B cell (primary cell): ENCODE data around the gene GCNT3. TPM values are rescaled to one million over a fixed set of nuclear protein-coding genes. Genes with fewer than 3 reads are reported as not detected.

ENCODE experiments used
- ATAC-seq: fragments of 200-7000 bp; cut with Tn5 transposase; one replicate; pipeline ENCODE4 v1.10.0; 2021; ENCODE audit warnings: low read depth, mild to moderate bottlenecking, moderate number of reproducible peaks, moderate library complexity
- CTCF ChIA-PET: fragments of 350-600 bp; sonication (Branson Sonifier 250); formaldehyde crosslinking; loops from one replicate; lab custom pipeline; 2021; ENCODE audit warnings: antibody characterized with exemption, inconsistent platforms; lab: Charles Lee
- POLR2A ChIA-PET: fragments of 350-600 bp; sonication (Branson Sonifier 250); formaldehyde crosslinking; loops from one replicate; lab custom pipeline; 2021; ENCODE audit warnings: antibody characterized with exemption; lab: Charles Lee
- DNase-seq: peaks from one replicate; pipeline ENCODE4 v3.0.0; 2013
- H2AFZ ChIP-seq: 2 replicates; pipeline ENCODE4 v1.6.1; 2012; ENCODE audit warnings: mild to moderate bottlenecking, low read depth, low read length; ENCODE audit not compliant: insufficient read depth, poor library complexity, severe bottlenecking
- H3K27ac ChIP-seq, 2 donors: 1 replicate in 1 of 2; 2 replicates in 1 of 2; pipeline ENCODE4 v1.5.1; 2012 to 2013; ENCODE audit warnings: low read length in 2 of 2, mild to moderate bottlenecking in 2 of 2, moderate library complexity in 1 of 2
- H3K27me3 ChIP-seq, 4 experiments: fragments of 200-600 bp in 1 of 4; sonication (generic) in 1 of 4; replicated peaks in 1 of 4; 1 replicate in 2 of 4; 2 replicates in 2 of 4; pipeline versions ENCODE4 v1.6.1 to v1.7.0; 2013 to 2016; ENCODE audit warnings: low read length in 3 of 4, mild to moderate bottlenecking in 2 of 4, mixed read lengths in 1 of 4, moderate library complexity in 1 of 4; ENCODE audit not compliant: insufficient read depth in 4 of 4, control insufficient read depth in 3 of 4; ENCODE audit errors: control extremely low read depth in 1 of 4
- H3K36me3 ChIP-seq, 2 experiments: replicated peaks in 1 of 2; 1 replicate in 1 of 2; 2 replicates in 1 of 2; pipeline versions ENCODE4 v1.6.1 to v1.7.1; 2013; ENCODE audit warnings: low read length in 1 of 2; ENCODE audit not compliant: insufficient read depth in 2 of 2, control insufficient read depth in 1 of 2; ENCODE audit errors: control extremely low read depth in 1 of 2, extremely low read depth in 1 of 2
- H3K4me1 ChIP-seq, 2 donors: fragments of 200-600 bp in 1 of 2; sonication (generic) in 1 of 2; 1 replicate in 1 of 2; 2 replicates in 1 of 2; pipeline versions ENCODE4 v1.5.1 to v1.6.1; 2013 to 2017; ENCODE audit warnings: low read length in 2 of 2; ENCODE audit not compliant: control insufficient read depth in 2 of 2, insufficient read depth in 2 of 2
- H3K4me2 ChIP-seq: replicated peaks from 2 replicates; pipeline ENCODE3; 2012; ENCODE audit warnings: mild to moderate bottlenecking, low read depth, low read length; ENCODE audit not compliant: poor library complexity, severe bottlenecking
- H3K4me3 ChIP-seq, 5 experiments: fragments of 200-600 bp in 1 of 5; sonication (generic) in 1 of 5; 1 replicate in 3 of 5; 2 replicates in 2 of 5; pipeline versions ENCODE4 v1.5.1 to v1.7.0; 2011 to 2016; ENCODE audit warnings: low read length in 4 of 5, mild to moderate bottlenecking in 4 of 5, low read depth in 2 of 5, control low read depth in 1 of 5, moderate library complexity in 1 of 5; ENCODE audit not compliant: insufficient read depth in 1 of 5; ENCODE audit errors: control extremely low read depth in 1 of 5, extremely low read depth in 1 of 5
- H3K79me2 ChIP-seq: fragments of 200-600 bp; sonication (generic); one replicate; pipeline ENCODE4 v1.6.0; 2016; ENCODE audit warnings: low read length; ENCODE audit not compliant: control insufficient read depth, insufficient read depth
- H3K9ac ChIP-seq: fragments of 200-600 bp; sonication (generic); 2 replicates; pipeline ENCODE4 v1.6.1; 2017; ENCODE audit warnings: mild to moderate bottlenecking, low read length, moderate library complexity
- H3K9me3 ChIP-seq, 3 donors: one replicate each; pipeline versions ENCODE4 v1.6.1 to v1.7.1; 2013; ENCODE audit warnings: low read length in 2 of 3; ENCODE audit not compliant: control insufficient read depth in 2 of 3, insufficient read depth in 1 of 3; ENCODE audit errors: control extremely low read depth in 1 of 3
- H4K20me1 ChIP-seq: 2 replicates; pipeline ENCODE4 v1.6.0; 2012; ENCODE audit warnings: mild to moderate bottlenecking, low read length; ENCODE audit not compliant: insufficient read depth, control insufficient read depth, poor library complexity, severe bottlenecking
- H3K27ac Mint-ChIP-seq: one replicate; pipeline ENCODE4 v1.8.0; 2021; ENCODE audit warnings: mixed read lengths
- H3K27me3 Mint-ChIP-seq: one replicate; pipeline ENCODE4 v1.8.0; 2021; ENCODE audit warnings: mixed read lengths
- H3K4me1 Mint-ChIP-seq: one replicate; pipeline ENCODE4 v1.8.0; 2021; ENCODE audit warnings: mixed read lengths
- H3K4me3 Mint-ChIP-seq: one replicate; pipeline ENCODE4 v1.8.0; 2021; ENCODE audit warnings: mixed read lengths
- H3K9me3 Mint-ChIP-seq: one replicate; pipeline ENCODE4 v1.8.0; 2022; ENCODE audit warnings: mixed read lengths; ENCODE audit not compliant: insufficient read depth
- EZH2 ChIP-seq: IDR thresholded peaks from 2 replicates; pipeline ENCODE4 v1.6.1; 2012; ENCODE audit warnings: borderline replicate concordance, low read depth, mild to moderate bottlenecking, moderate library complexity, low read length; ENCODE audit not compliant: insufficient read depth, poor library complexity, severe bottlenecking
- WGBS: methylation state at CpG from one replicate; pipeline ENCODE4 v1.1.5; 2013; ENCODE audit warnings: missing lambda C conversion rate; ENCODE audit not compliant: insufficient coverage; 5-methylcytosine and 5-hydroxymethylcytosine counted together
- intact Hi-C: fragments of 100-400 bp; cut with micrococcal nuclease; formaldehyde crosslinking; loops from one replicate; pipeline ENCODE4 v1.10.0; 2022
- polyA plus RNA-seq: library from polyadenylated mRNA; depleted of rRNA; stranded (reverse); fragments of >200 nt; gene quantifications from 2 replicates; pipeline ENCODE4 v1.2.3, GENCODE V29; 2012
- total RNA-seq, 2 donors: library from RNA; stranded (reverse); fragments of 120-200 nt in 1 of 2; gene quantifications; 1 replicate in 1 of 2; 2 replicates in 1 of 2; pipeline versions ENCODE4 v1.2.3 to v1.2.4, GENCODE V29; 2013 to 2022
- TF ChIP-seq, protein P1 (sequence below): fragments of 200-600 bp; IDR thresholded peaks from one replicate; pipeline ENCODE4 v1.8.0; 2022; ENCODE audit warnings: antibody characterized with exemption, mild to moderate bottlenecking

Gene GCNT3
- total and polyA plus RNA-seq, 2 donors (not counting 1 experiment from before 2014, with no cell fraction given): not detected

DNA sequence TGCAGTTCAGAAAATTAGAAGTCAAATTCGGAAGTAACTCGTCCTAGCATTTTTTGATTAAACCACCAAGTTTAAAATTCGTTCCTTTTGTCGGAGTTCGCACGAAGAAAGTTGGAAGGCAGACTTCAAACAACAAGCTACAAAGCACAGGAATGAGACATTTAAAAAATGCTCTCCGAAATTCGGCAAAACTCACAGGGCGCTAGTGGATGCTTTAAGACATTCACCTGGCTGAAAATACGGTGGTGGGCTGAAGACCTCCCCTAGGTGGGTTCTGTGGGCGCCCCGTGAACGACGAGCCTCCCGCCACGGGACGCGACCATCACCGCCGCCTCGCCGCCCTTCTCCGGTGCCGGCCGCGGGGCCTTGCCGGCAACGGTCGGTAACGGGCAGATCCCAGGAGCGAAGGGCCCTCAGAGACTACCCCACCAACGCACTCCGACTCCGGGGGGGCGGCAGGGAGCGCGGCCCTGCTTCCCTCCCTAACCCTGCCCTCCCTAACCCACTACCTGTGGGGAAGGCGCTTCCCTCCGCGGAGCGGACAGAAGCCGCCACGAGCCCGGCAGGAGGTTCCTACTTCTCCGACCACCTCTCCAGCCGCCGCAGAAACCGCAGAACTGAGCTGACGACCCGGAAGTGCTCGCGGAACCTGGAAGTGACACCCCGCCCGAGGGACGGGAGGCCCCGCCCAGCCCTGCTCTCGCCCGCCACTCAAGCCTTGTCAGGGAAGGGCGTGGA, 45.5 kb downstream of the GCNT3 start, which contains the start of gene GTF2A2:
TSS of gene GTF2A2 (minus strand) at position 619 of the 738 bp plus-strand sequence. CDS start 5,238 bp downstream, outside the sequence.
- POLR2A ChIA-PET: interaction anchor here (0.5 to 0.9 kb wide), 4 partner anchors 32 to 741 kb away, joined by 3 to 5 read pairs (median 4); partner anchors contain the start of gene ANXA2

More for the DNA sequence above, 45.5 kb downstream of the GCNT3 start, which contains the start of gene GTF2A2:
- H3K9ac ChIP-seq: peak within 1 kb of the TSS; percentile 84
- CTCF ChIA-PET: interaction anchor here (0.8 to 3.0 kb wide), 7 partner anchors 17 to 128 kb away, joined by 3 to 12 read pairs (median 3); partner anchors contain the start of gene BNIP2
- Mint-ChIP-seq H3K27me3 (no peaks in the 10 kb centered on the region), H3K4me3 (no peak within 1 kb of the TSS), H3K27ac (peak within 1 kb of the TSS; percentile 86), H3K9me3 (no peaks in the 10 kb centered on the region), H3K4me1 (peaks cover 12% of the 10 kb centered on the region)
- under 1% methylated on average over 53 of the region's 59 CpGs for WGBS
- intact Hi-C loops: loop anchor here (1.0 to 10.0 kb wide), 4 partner anchors 29 to 907 kb away; partner anchors contain the start of gene SLTM
- H3K36me3 ChIP-seq: peaks cover 19 to 27% of the 10 kb centered on the region in 2 experiments
- H3K4me2 ChIP-seq: peak within 1 kb of the TSS; percentile 78
- H3K4me3 ChIP-seq: peak within 1 kb of the TSS; percentile 74 to 94 (median 92)
- ATAC-seq (peak; percentile 99), DNase-seq (peak; percentile 95)
- TF ChIP-seq, protein P1, sequence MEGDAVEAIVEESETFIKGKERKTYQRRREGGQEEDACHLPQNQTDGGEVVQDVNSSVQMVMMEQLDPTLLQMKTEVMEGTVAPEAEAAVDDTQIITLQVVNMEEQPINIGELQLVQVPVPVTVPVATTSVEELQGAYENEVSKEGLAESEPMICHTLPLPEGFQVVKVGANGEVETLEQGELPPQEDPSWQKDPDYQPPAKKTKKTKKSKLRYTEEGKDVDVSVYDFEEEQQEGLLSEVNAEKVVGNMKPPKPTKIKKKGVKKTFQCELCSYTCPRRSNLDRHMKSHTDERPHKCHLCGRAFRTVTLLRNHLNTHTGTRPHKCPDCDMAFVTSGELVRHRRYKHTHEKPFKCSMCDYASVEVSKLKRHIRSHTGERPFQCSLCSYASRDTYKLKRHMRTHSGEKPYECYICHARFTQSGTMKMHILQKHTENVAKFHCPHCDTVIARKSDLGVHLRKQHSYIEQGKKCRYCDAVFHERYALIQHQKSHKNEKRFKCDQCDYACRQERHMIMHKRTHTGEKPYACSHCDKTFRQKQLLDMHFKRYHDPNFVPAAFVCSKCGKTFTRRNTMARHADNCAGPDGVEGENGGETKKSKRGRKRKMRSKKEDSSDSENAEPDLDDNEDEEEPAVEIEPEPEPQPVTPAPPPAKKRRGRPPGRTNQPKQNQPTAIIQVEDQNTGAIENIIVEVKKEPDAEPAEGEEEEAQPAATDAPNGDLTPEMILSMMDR: no peak
- TF ChIP-seq EZH2: no peak
- peak within 1 kb of the TSS; percentile 82 for H2AFZ ChIP-seq
- H3K27me3 ChIP-seq: no peaks in the 10 kb centered on the region
- H3K79me2 ChIP-seq: peaks cover 48% of the 10 kb centered on the region
- H3K4me1 ChIP-seq: peaks cover 19 to 27% of the 10 kb centered on the region in 2 donors
- peaks cover 25% of the 10 kb centered on the region for H4K20me1 ChIP-seq
- H3K27ac ChIP-seq: peak within 1 kb of the TSS; percentile 64 to 79
- no peaks in the 10 kb centered on the region for H3K9me3 ChIP-seq
